NCI-H1092 treated with DMSO at 0.1 percent for 48 hours (cell line): ENCODE data around the gene ZNF581.

Source experiments
- DNase-seq: peaks from one replicate; lab custom pipeline; 2025; lab: John Stamatoyannopoulos, UW

Gene ZNF581

GRCh38 chr19:55680339-55681130 lies 37.1 kb downstream of the ZNF581 start:
- no peak for DNase-seq

- DNase-seq = no peak
Observed at GRCh38 chr19:55681131-55682092, 38.0 kb downstream of the ZNF581 start.

GRCh38 chr19:55683449-55684261 lies 40.2 kb downstream of the ZNF581 start:
- no peak for DNase-seq

- no peak for DNase-seq
Observed at GRCh38 chr19:55684946-55685681, 41.7 kb downstream of the ZNF581 start.

GRCh38 chr19:55685776-55686175 lies 42.3 kb downstream of the ZNF581 start:
- no peak for DNase-seq

GRCh38 chr19:55686311-55687050 lies 43.0 kb downstream of the ZNF581 start:
- DNase-seq = no peak

- DNase-seq = no peak
Observed at GRCh38 chr19:55687281-55688201, 44.1 kb downstream of the ZNF581 start.

- no peak for DNase-seq
Observed at GRCh38 chr19:55688422-55689218, 45.2 kb downstream of the ZNF581 start.

- no peak for DNase-seq
Observed at GRCh38 chr19:55689411-55690108, 46.1 kb downstream of the ZNF581 start.

- no peak for DNase-seq
Observed at GRCh38 chr19:55690109-55690768, 46.8 kb downstream of the ZNF581 start.

- DNase-seq = no peak
Observed at GRCh38 chr19:55690769-55691545, 47.5 kb downstream of the ZNF581 start.

- DNase-seq = no peak
Observed at GRCh38 chr19:55691561-55692481, 48.4 kb downstream of the ZNF581 start.

- DNase-seq = no peak
Observed at GRCh38 chr19:55692681-55693081, 49.2 kb downstream of the ZNF581 start.

- DNase-seq = no peak
Observed at GRCh38 chr19:55693336-55693974, 50.0 kb downstream of the ZNF581 start.

- no peak for DNase-seq
Observed at GRCh38 chr19:55694241-55694655, 50.8 kb downstream of the ZNF581 start.
